Parathyroid adenoma (tissue), 2 donors: ENCODE data around the gene GNLY.

Experiments used
- H2AFZ ChIP-seq: fragments of 300-600 bp; sonication (generic); one replicate; pipeline ENCODE4 v1.7.0; 2017; ENCODE audit warnings: antibody characterized with exemption, mild to moderate bottlenecking
- H3K27ac ChIP-seq: fragments of 300-600 bp; sonication (generic); one replicate; pipeline ENCODE4 v1.7.0; 2017
- H3K27me3 ChIP-seq: fragments of 300-600 bp; sonication (generic); one replicate; pipeline ENCODE4 v1.7.0; 2017; ENCODE audit warnings: low read length; ENCODE audit not compliant: control insufficient read depth, insufficient read depth
- H3K36me3 ChIP-seq: fragments of 300-600 bp; sonication (generic); one replicate; pipeline ENCODE4 v1.7.0; 2017; ENCODE audit warnings: low read length; ENCODE audit not compliant: control insufficient read depth, insufficient read depth
- H3K4me1 ChIP-seq: fragments of 300-600 bp; sonication (generic); one replicate; pipeline ENCODE4 v1.7.0; 2017; ENCODE audit warnings: control low read depth
- H3K4me2 ChIP-seq: fragments of 300-600 bp; sonication (generic); one replicate; pipeline ENCODE4 v1.7.0; 2017; ENCODE audit warnings: low read length
- H3K4me3 ChIP-seq: fragments of 300-600 bp; sonication (generic); one replicate; pipeline ENCODE4 v1.7.0; 2017; ENCODE audit warnings: low read depth, low read length
- H3K79me2 ChIP-seq: fragments of 300-600 bp; sonication (generic); one replicate; pipeline ENCODE4 v1.7.0; 2017; ENCODE audit warnings: control low read depth
- H3K9ac ChIP-seq: fragments of 300-600 bp; sonication (generic); one replicate; pipeline ENCODE4 v1.7.0; 2017; ENCODE audit warnings: mild to moderate bottlenecking
- H3K9me3 ChIP-seq: fragments of 300-600 bp; sonication (generic); one replicate; pipeline ENCODE4 v1.7.0; 2017; ENCODE audit warnings: low read length; ENCODE audit not compliant: control insufficient read depth
- CTCF ChIP-seq: fragments of 300-600 bp; sonication (generic); IDR thresholded peaks from one replicate; pipeline ENCODE4 v1.7.0; 2017; ENCODE audit warnings: antibody characterized with exemption, mild to moderate bottlenecking
- donor health status: primary hyperparathyroidism.

The GNLY gene

GRCh38 chr2:85682378-85682777 lies 11.8 kb upstream of the GNLY start:
- Histone ChIP-seq H3K9me3 (no peaks in the 10 kb centered on the region), H3K4me2 (no peak overlapping the region), H3K9ac (no peak overlapping the region), H3K36me3 (no peaks in the 10 kb centered on the region), H2AFZ (no peak overlapping the region), H3K4me1 (no peaks in the 10 kb centered on the region), H3K79me2 (no peaks in the 10 kb centered on the region), H3K4me3 (no peak overlapping the region), H3K27me3 (no peaks in the 10 kb centered on the region), H3K27ac (no peak overlapping the region)
- TF ChIP-seq CTCF: no peak

GRCh38 chr2:85684380-85684779 lies 9.8 kb upstream of the GNLY start:
- H2AFZ ChIP-seq: no peak overlapping the region

GRCh38 chr2:85684806-85685205 lies 9.4 kb upstream of the GNLY start:
- H3K27me3 ChIP-seq: no peaks in the 10 kb centered on the region
- H3K9me3 ChIP-seq: no peaks in the 10 kb centered on the region
- H2AFZ ChIP-seq: no peak overlapping the region
- no peak overlapping the region for H3K9ac ChIP-seq
- no peaks in the 10 kb centered on the region for H3K36me3 ChIP-seq
- no peak for TF ChIP-seq CTCF
- no peaks in the 10 kb centered on the region for H3K4me1 ChIP-seq
- no peak overlapping the region for H3K4me3 ChIP-seq
- no peak overlapping the region for H3K4me2 ChIP-seq
- H3K79me2 ChIP-seq: no peaks in the 10 kb centered on the region
- H3K27ac ChIP-seq: no peak overlapping the region

More at GRCh38 chr2:85684380-85684779, 9.8 kb upstream of the GNLY start:
- H3K4me3 ChIP-seq: no peak overlapping the region
- H3K4me2 ChIP-seq: no peak overlapping the region
- no peaks in the 10 kb centered on the region for H3K27me3 ChIP-seq
- no peaks in the 10 kb centered on the region for H3K9me3 ChIP-seq
- H3K79me2 ChIP-seq: no peaks in the 10 kb centered on the region
- H3K4me1 ChIP-seq: no peaks in the 10 kb centered on the region
- H3K36me3 ChIP-seq: no peaks in the 10 kb centered on the region
- no peak for TF ChIP-seq CTCF
- H3K27ac ChIP-seq: no peak overlapping the region
- no peak overlapping the region for H3K9ac ChIP-seq

- Histone ChIP-seq H3K4me1 (no peaks in the 10 kb centered on the region), H3K4me2 (no peak overlapping the region), H3K4me3 (no peak overlapping the region), H3K9ac (no peak overlapping the region), H3K27ac (no peak overlapping the region), H3K9me3 (no peaks in the 10 kb centered on the region), H2AFZ (no peak overlapping the region), H3K79me2 (no peaks in the 10 kb centered on the region), H3K27me3 (no peaks in the 10 kb centered on the region), H3K36me3 (no peaks in the 10 kb centered on the region)
- TF ChIP-seq CTCF: no peak
Measured at GRCh38 chr2:85690932-85691331, 3.2 kb upstream of the GNLY start.

GRCh38 chr2:85692039-85692645 lies 2.0 kb upstream of the GNLY start:
- no peaks in the 10 kb centered on the region for H3K79me2 ChIP-seq
- H3K4me2 ChIP-seq: no peak overlapping the region
- H3K27me3 ChIP-seq: no peaks in the 10 kb centered on the region
- no peaks in the 10 kb centered on the region for H3K9me3 ChIP-seq
- no peak overlapping the region for H2AFZ ChIP-seq
- no peak for TF ChIP-seq CTCF
- no peaks in the 10 kb centered on the region for H3K36me3 ChIP-seq
- no peak overlapping the region for H3K4me3 ChIP-seq
- H3K4me1 ChIP-seq: no peaks in the 10 kb centered on the region
- H3K27ac ChIP-seq: no peak overlapping the region
- H3K9ac ChIP-seq: no peak overlapping the region
